Osteocyte (in vitro differentiated cells): ENCODE measurements around the gene ATOH8. TPM values are rescaled to one million over a fixed set of nuclear protein-coding genes. Genes with fewer than 3 reads are reported as not detected.

ENCODE experiments used
- DNase-seq: peaks from one replicate; pipeline ENCODE4 v3.0.0; 2021; ENCODE audit warnings: mixed read lengths; ENCODE audit not compliant: unreplicated experiment; ENCODE audit errors: extremely low spot score
- H3K27ac Mint-ChIP-seq: one replicate; pipeline ENCODE4 v1.8.0; 2021; ENCODE audit warnings: mild to moderate bottlenecking, mixed read lengths; ENCODE audit not compliant: unreplicated experiment
- H3K27me3 Mint-ChIP-seq: one replicate; pipeline ENCODE4 v1.8.0; 2021; ENCODE audit warnings: mixed read lengths; ENCODE audit not compliant: unreplicated experiment
- H3K36me3 Mint-ChIP-seq: one replicate; pipeline ENCODE4 v1.8.0; 2021; ENCODE audit warnings: mixed read lengths; ENCODE audit not compliant: unreplicated experiment
- H3K4me1 Mint-ChIP-seq: one replicate; pipeline ENCODE4 v1.8.0; 2021; ENCODE audit warnings: mixed read lengths; ENCODE audit not compliant: unreplicated experiment
- H3K4me3 Mint-ChIP-seq: one replicate; pipeline ENCODE4 v1.8.0; 2021; ENCODE audit warnings: mild to moderate bottlenecking, moderate library complexity, mixed read lengths; ENCODE audit not compliant: unreplicated experiment
- H3K9me3 Mint-ChIP-seq: one replicate; pipeline ENCODE4 v1.8.0; 2021; ENCODE audit warnings: mixed read lengths; ENCODE audit not compliant: unreplicated experiment
- microRNA-seq: library from miRNA; unstranded; fragments of <30 nt; microRNA quantifications from one replicate; pipeline ENCODE4 v1.1.0, GENCODE V29; 2020; ENCODE audit not compliant: unreplicated experiment
- total RNA-seq: library from RNA; stranded (reverse); gene quantifications from 2 replicates; pipeline ENCODE4 v1.2.1, GENCODE V29; 2021
- TF ChIP-seq, protein P1 (sequence below): fragments of 200-600 bp; sonication (generic); IDR thresholded peaks from 2 replicates; pipeline ENCODE4 v1.5.0; 2021; ENCODE audit warnings: antibody characterized with exemption, mild to moderate bottlenecking, moderate library complexity

ATOH8 gene
- total RNA-seq, 1 donor from 2014 or later = 5.9 TPM

DNA sequence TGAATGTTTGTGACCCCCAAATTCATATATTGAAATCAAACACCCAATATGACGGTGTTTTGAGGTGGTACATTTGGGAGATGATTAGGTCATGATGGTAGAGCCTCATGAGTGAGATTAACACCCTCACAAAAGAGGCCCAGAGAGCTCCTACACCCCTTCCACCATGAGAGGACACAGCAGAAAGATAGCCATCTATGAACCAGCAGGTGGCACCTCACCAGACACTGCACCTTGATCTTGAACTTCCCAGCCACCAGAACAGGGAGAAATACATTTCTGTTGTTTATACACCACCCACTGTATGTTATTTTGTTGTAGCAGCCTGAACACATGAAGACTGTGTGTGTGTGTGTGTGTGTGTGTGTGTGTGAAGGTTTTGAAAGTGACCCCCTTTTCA is 76.9 kb downstream of the ATOH8 start:
- peaks cover 12% of the 10 kb centered on the region for H3K9me3 Mint-ChIP-seq
- no peak for DNase-seq
- H3K27me3 Mint-ChIP-seq = peaks cover 5% of the 10 kb centered on the region
- TF ChIP-seq, protein P1, sequence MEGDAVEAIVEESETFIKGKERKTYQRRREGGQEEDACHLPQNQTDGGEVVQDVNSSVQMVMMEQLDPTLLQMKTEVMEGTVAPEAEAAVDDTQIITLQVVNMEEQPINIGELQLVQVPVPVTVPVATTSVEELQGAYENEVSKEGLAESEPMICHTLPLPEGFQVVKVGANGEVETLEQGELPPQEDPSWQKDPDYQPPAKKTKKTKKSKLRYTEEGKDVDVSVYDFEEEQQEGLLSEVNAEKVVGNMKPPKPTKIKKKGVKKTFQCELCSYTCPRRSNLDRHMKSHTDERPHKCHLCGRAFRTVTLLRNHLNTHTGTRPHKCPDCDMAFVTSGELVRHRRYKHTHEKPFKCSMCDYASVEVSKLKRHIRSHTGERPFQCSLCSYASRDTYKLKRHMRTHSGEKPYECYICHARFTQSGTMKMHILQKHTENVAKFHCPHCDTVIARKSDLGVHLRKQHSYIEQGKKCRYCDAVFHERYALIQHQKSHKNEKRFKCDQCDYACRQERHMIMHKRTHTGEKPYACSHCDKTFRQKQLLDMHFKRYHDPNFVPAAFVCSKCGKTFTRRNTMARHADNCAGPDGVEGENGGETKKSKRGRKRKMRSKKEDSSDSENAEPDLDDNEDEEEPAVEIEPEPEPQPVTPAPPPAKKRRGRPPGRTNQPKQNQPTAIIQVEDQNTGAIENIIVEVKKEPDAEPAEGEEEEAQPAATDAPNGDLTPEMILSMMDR = no peak
- peaks cover 4% of the 10 kb centered on the region for H3K36me3 Mint-ChIP-seq
- peaks cover 9% of the 10 kb centered on the region for H3K4me1 Mint-ChIP-seq
- no peak overlapping the region for H3K27ac Mint-ChIP-seq
- H3K4me3 Mint-ChIP-seq = no peak overlapping the region

DNA sequence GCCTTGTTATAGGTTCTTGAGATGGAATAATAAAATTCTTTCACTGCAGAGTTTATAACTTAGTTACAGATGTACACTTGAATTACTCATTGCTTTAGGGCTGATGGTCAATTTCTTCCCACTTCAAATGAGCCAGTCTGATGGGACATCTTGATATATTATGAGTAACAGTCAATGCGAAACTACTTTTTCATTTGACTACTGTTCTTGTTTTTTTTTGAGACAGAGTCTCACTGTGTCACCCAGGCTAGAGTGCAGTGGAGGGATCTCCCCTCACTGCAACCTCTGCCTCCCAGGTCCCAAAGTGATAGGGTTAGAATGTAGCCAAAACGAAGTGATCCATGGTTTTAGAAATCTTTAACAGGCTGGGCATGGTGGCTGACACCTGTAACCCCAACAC is 77.9 kb downstream of the ATOH8 start:
- Mint-ChIP-seq H3K4me3 (no peak overlapping the region), H3K27me3 (peaks cover 5% of the 10 kb centered on the region), H3K27ac (no peak overlapping the region)

DNA sequence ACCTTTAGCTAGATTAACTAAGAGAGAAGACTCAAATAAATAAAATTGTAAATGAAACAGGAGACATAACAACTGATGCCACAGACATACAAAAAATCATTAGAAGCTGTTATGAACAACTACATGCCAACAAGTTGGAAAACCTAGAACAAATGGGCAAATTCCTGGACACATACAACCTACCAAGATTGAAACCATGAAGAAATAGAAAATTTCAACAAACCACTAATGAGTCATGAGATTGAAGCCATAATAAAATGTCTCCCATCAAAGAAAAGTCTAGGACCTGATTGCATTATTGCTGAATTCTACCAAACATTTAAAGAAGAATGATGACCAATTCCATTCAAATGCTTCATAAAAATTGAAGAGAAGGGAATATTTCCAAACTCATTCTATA is 80.7 kb downstream of the ATOH8 start:
- Mint-ChIP-seq H3K27me3 (no peaks in the 10 kb centered on the region), H3K36me3 (peaks cover 21% of the 10 kb centered on the region), H3K4me1 (no peaks in the 10 kb centered on the region), H3K9me3 (peaks cover 20% of the 10 kb centered on the region), H3K27ac (no peak overlapping the region), H3K4me3 (no peak overlapping the region)
- TF ChIP-seq, protein P1 = no peak
- no peak for DNase-seq

More for the DNA sequence above, 77.9 kb downstream of the ATOH8 start:
- peaks cover 9% of the 10 kb centered on the region for H3K4me1 Mint-ChIP-seq
- peaks cover 20% of the 10 kb centered on the region for H3K9me3 Mint-ChIP-seq
- peaks cover 4% of the 10 kb centered on the region for H3K36me3 Mint-ChIP-seq
- TF ChIP-seq, protein P1 = no peak
- no peak for DNase-seq

Small RNAs within 50 kb of the gene (microRNA-seq; reads per million reads assigned to microRNA genes)
- not detected for gene MIR6071

Other genes with a start within 250 kb of the ATOH8 start
- 178 and 183 TPM in 2 replicates for gene MAT2A, start 214.8 kb upstream of the ATOH8 start, total RNA-seq
- gene GGCX, start 192.5 kb upstream of the ATOH8 start, total RNA-seq = 58.2 and 59.6 TPM in 2 replicates
- 3.1 and 3.8 TPM in 2 replicates for gene VAMP8, start 176.4 kb upstream of the ATOH8 start, total RNA-seq
- gene VAMP5, start 169.6 kb upstream of the ATOH8 start, total RNA-seq = not detected in 2 replicates
- 77.2 and 77.3 TPM in 2 replicates for gene RNF181, start 158.2 kb upstream of the ATOH8 start, total RNA-seq
- gene TMEM150A, start 151.3 kb upstream of the ATOH8 start, total RNA-seq = 18.2 and 20.8 TPM in 2 replicates
- gene C2orf68, start 141.9 kb upstream of the ATOH8 start, total RNA-seq = 40.8 and 45.1 TPM in 2 replicates
- 44.0 and 50.9 TPM in 2 replicates for gene USP39, start 137.8 kb upstream of the ATOH8 start, total RNA-seq
- not detected in 2 replicates for gene SFTPB, start 85.8 kb upstream of the ATOH8 start, total RNA-seq
- gene GNLY, start 59.6 kb upstream of the ATOH8 start, total RNA-seq = not detected in 2 replicates
- gene ST3GAL5, start 135.0 kb downstream of the ATOH8 start, total RNA-seq = 42.2 and 43.6 TPM in 2 replicates